Measurements from ENCODE around the gene PPM1K. TPM values are rescaled to one million over a fixed set of nuclear protein-coding genes. Genes with fewer than 3 reads are reported as not detected.

Gene PPM1K
- total RNA-seq, 1 donor from 2014 or later, result 12.0 TPM

- no peak for TF ChIP-seq CTCF (conservative IDR thresholded peaks at IDR 0.05; ENCODE audit: low read depth, low read length)
- no peak for DNase-seq (ENCODE audit: low read depth)
Observed at GRCh38 chr4:88291003-88291402, 6.6 kb upstream of the PPM1K start.

GRCh38 chr4:88286897-88287296 lies 2.5 kb upstream of the PPM1K start:
- TF ChIP-seq CTCF (conservative IDR thresholded peaks at IDR 0.05; ENCODE audit: low read depth, low read length), result no peak
- no peak overlapping the region for H3K4me3 ChIP-seq (ENCODE audit: low read depth, low read length)
- no peak for DNase-seq (ENCODE audit: low read depth)

More at GRCh38 chr4:88291003-88291402, 6.6 kb upstream of the PPM1K start:
- H3K4me3 ChIP-seq (ENCODE audit: low read depth, low read length), result no peak overlapping the region

- DNase-seq (ENCODE audit: low read depth), result no peak
- TF ChIP-seq CTCF (conservative IDR thresholded peaks at IDR 0.05; ENCODE audit: low read depth, low read length), result no peak
- H3K4me3 ChIP-seq (ENCODE audit: low read depth, low read length), result peak overlapping the region; percentile 60
Observed at GRCh38 chr4:88285235-88285653, 883 bp upstream of the PPM1K start.

- no peak for TF ChIP-seq CTCF (conservative IDR thresholded peaks at IDR 0.05; ENCODE audit: low read depth, low read length)
- no peak for DNase-seq (ENCODE audit: low read depth)
Observed at GRCh38 chr4:88283661-88284438, 511 bp downstream of the PPM1K start.

GRCh38 chr4:88280228-88280795 lies 4.0 kb downstream of the PPM1K start:
- DNase-seq (ENCODE audit: low read depth), result no peak
- TF ChIP-seq CTCF (conservative IDR thresholded peaks at IDR 0.05; ENCODE audit: low read depth, low read length), result no peak
- H3K4me3 ChIP-seq (ENCODE audit: low read depth, low read length), result no peak overlapping the region

More at GRCh38 chr4:88283661-88284438, 511 bp downstream of the PPM1K start:
- peak overlapping the region; percentile 59 for H3K4me3 ChIP-seq (ENCODE audit: low read depth, low read length)

- no peak overlapping the region for H3K4me3 ChIP-seq (ENCODE audit: low read depth, low read length)
- DNase-seq (ENCODE audit: low read depth), result no peak
- no peak for TF ChIP-seq CTCF (conservative IDR thresholded peaks at IDR 0.05; ENCODE audit: low read depth, low read length)
Observed at GRCh38 chr4:88277711-88278225, 6.6 kb downstream of the PPM1K start.

Measured in epithelial cell of proximal tubule (primary cell).